ENCODE data around the gene ZNF579.
"Not testable (repeated sequence)": the region's sequence is repeated elsewhere in the genome, so short reads cannot be mapped to it uniquely, and the experiment has no call there.

ZNF579 gene

GRCh38 chr19:55537741-55538111 lies 42.9 kb downstream of the ZNF579 start:
- no peak for DNase-seq

- no peak for DNase-seq
Observed at GRCh38 chr19:55536951-55537740, 43.5 kb downstream of the ZNF579 start, which contains the start of gene SBK2. Gene SBK2 (minus strand): TSS chr19:55537133. CDS start chr19:55536294, 839 bp downstream.

DNA sequence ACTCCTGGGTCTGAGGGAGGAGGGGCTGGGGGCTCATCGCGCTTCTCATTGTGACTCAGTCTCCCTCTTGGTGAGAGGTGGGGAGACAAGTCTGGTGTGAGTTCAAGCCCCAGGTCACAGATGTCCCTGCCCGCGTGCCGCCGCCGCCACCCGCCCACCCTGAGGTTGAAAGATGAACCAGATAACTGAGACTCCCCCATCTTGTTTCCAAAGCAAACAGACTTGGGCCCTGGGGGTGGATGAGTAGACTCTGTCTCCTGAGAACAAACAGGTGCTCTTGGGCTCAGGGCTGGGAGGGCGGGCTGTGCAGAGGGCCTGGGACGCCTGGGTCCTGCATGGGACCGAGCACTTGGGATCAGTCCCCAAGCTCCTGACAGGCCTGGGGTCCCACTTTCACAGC lies 44.3 kb downstream of the ZNF579 start:
- DNase-seq, result no peak

- DNase-seq, result no peak
Observed at GRCh38 chr19:55535965-55536350, 44.7 kb downstream of the ZNF579 start.

DNA sequence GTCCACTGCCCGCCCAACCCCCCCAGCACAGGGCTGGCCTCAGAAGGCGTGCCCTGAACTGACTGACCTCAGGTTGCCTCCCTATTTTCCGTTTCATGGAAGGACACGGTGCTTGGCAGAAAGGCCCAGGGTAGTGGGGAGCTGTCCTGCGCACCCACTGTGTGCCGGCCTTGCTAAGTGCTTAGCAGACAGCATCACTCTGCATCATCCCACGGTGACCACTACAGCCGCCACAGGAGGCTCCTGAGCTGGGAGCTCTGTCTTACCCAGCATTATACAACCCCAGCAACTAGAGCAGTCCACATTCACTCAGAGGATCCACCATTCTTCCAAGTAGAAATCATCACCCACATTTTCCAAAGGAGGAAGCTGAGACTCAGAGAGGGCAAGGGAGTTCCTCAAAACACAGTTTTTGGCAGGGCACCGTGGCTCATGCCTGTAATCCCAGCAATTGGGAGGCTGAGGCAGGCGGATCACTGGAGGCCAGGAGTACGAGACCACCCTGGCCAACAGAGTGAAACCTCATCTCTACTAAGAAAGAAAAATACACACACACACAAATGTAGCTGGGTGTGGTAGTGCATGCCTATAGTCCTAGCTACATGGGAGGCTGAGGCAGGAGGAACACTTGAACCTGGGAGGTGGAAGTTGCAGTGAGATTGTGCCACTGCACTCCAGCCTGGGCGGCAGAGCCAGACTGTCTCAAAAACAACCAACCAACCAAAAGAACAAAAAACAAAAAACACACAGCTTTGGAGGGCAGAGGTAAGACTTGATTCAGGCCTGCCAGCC lies 45.3 kb downstream of the ZNF579 start:
- DNase-seq, result no peak

DNA sequence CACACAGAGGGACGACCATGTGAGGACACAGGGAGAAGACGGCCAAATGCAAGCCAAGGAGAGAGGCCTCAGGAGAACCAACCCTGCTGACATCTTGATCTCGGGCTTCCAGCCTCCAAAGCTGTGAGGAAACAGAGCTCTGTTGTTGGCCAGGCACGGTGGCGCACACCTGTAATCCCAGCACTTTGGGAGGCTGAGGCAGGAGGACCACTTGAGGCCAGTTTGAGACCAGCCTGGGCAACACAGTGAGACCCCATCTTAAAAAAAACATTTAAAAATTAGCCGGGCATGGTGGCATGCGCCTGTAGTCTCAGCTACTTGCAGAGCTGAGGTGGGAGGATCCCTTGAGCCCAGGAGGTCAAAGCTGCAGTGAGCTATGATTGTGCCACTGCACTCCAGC lies 46.4 kb downstream of the ZNF579 start:
- DNase-seq, result not testable (repeated sequence)

DNA sequence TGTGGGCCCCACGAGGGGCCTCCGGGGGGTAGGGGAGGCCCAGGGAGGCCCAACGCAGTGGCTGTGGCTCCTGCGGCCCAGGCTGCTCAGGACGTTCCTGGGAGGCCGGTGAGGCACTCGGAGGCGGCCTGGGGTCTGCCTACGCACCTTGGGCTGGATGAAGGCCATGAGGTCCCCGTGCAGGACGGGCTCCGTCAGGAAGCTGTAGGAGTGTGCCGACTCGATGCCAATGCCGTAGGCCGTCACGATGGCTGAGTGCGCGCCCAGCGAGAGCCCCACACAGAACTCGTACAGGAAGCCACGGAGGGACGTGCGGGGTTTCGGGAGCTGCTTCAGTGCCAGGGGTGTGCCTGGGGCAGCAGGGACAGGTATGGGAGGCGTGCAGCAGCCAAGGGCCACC lies 49.7 kb downstream of the ZNF579 start:
- no peak for DNase-seq

GRCh38 chr19:55529636-55530234 lies 50.9 kb downstream of the ZNF579 start:
- no peak for DNase-seq

DNA sequence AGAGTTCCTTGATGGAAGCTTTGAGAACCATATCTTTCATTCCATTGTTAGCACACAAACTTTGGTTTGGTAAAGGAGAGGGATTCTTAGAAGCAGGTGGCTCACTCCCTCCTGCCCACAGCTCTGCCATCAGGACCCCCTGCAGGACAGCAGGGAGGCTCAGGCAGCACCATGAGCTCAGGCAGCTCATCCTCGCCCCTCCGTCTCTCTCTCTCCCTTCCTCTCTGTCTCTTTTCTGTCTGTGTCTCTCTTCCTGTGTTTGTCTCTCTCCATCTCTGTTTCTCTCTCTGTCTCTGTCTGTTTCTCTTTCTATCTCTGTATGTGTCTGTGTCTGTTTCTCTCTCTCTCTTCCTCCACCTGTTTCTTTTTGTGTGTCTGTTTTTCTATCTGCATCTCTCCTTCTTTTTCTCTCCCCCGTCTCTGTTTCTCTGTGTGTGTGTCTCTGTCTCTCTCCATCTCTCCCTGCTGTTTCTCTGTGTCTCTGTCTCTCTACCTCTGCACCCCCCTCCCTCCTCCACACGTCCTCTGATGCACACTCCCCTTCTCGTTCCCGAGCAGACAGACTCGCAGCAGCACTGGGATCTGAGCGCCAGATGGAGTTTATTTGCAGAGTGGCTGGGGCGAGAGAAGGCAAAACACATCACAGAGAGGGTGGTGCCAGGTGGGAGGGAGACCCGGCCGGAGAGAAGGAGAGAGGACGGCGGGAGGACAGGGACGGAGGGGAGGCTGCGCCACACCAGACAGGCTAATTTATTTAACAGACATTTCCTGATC lies 52.4 kb downstream of the ZNF579 start:
- DNase-seq, result peak; percentile 64

DNA sequence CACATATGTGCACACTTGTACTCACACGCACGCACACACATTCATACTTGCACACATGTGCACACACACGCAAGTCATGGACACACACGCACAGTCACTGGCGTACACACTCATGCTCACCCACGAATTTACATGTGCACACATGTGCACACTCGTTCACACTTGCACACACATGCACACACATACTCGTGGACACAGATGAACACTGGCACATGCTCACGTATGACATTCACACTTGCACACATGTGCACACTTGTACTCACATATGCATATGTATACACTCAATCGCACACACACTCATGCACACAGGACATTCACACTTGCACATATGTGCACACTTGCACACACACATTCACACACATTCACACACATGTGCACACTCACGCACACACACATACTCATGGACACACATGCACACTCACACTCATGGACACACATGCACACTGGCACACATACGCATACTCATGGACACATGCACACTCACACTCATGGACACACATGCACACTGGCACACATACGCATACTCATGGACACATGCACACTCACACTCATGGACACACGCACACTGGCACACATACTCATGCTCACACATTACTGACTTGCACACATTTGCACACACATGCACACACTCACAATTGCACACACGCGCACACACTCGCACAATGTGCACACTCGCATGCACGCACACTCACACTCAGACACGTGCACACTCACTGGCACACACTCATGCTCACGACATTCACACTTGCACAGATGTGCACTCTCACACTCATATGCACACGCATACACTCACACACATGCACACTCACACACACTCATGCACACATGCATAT lies 53.2 kb downstream of the ZNF579 start:
- DNase-seq, result no peak

All from COR-L47 (cell line).